AG04450 (cell line): ENCODE data around the gene CRX. TPM values are rescaled to one million over a fixed set of nuclear protein-coding genes. Genes with fewer than 3 reads are reported as not detected.
"Not testable (repeated sequence)": the region's sequence is repeated elsewhere in the genome, so short reads cannot be mapped to it uniquely, and the experiment has no call there.

Experiments used
- CTCF ChIA-PET: fragments of 300-600, 350-600 bp; formaldehyde crosslinking; extraction: SDS; loops from one replicate; lab custom pipeline; 2022; ENCODE audit warnings: antibody characterized with exemption, inconsistent platforms; lab: Charles Lee
- POLR2A ChIA-PET: fragments of 350-600 bp; formaldehyde crosslinking; extraction: SDS; loops from one replicate; lab custom pipeline; 2021; ENCODE audit warnings: antibody characterized with exemption, inconsistent platforms; lab: Yijun Ruan, JAX
- DNase-seq: peaks from one replicate; pipeline ENCODE4 v3.0.0-alpha.2; 2011; ENCODE audit warnings: low read depth, low spot score
- H3K27ac ChIP-seq: one replicate; pipeline ENCODE4 v1.5.1; 2012; ENCODE audit warnings: low read depth, low read length, control low read depth
- H3K27me3 ChIP-seq: one replicate; pipeline ENCODE4 v1.6.0; 2012; ENCODE audit warnings: low read length; ENCODE audit not compliant: control insufficient read depth, insufficient read depth
- H3K4me3 ChIP-seq: 2 replicates; pipeline ENCODE4 v1.5.1; 2011; ENCODE audit warnings: mild to moderate bottlenecking, low read depth, low read length, control low read depth
- H3K9me3 ChIP-seq: 2 replicates; pipeline ENCODE4 v1.5.1; 2012; ENCODE audit warnings: low read length; ENCODE audit not compliant: control insufficient read depth, insufficient read depth
- polyA plus RNA-seq: library from polyadenylated mRNA; depleted of rRNA; stranded (reverse); fragments of >200 nt; gene quantifications from 2 replicates; pipeline ENCODE4 v1.2.3, GENCODE V29; 2011
- TF ChIP-seq, protein P1 (sequence below): IDR thresholded peaks from 2 replicates; pipeline ENCODE4 v1.5.1; 2011; ENCODE audit warnings: low read depth, low read length, control low read depth, inconsistent platforms

Gene CRX
- polyA plus RNA-seq, 1 experiment, result not detected

DNA sequence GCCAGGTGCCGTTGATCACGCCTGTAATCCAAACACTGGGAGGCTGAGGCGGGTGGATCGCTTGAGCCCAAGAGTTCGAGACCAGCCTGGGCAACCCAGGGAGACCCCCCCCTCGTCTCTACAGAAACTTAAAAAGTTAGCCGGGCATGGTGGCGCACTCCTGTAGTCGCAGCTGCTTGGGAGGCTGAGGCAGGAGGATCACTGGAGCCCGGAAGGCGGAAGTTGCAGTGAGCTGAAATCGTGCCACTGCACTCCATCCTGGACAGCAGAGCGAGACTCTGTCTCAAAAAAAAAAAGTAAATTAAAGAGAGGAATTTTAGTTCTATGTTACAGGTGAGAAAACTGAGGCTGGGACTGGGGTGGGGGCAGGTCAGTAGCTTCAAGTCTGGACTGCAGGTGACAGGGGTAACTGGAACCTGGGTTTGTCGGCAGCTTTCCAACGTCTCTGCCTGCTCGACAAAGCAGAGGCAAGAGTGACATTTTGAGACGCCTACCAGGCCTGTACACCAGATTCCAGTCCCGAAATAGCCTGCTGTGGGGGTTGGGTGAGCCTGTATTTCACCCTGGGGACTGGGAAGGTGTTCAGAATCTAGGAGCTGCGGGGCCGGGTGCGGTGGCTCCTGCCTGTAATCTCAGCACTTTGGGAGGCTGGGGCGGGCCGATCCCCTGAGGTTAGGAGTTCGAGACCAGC, 42.1 kb upstream of the CRX start:
- no peak overlapping the region for H3K27ac ChIP-seq
- ChIA-PET CTCF (interaction anchor here (0.6 kb wide), 1 partner anchor 13 kb away, joined by 3 read pairs; no protein-coding TSS in a partner anchor), POLR2A (no interaction called here)
- H3K27me3 ChIP-seq, result no peaks in the 10 kb centered on the region
- H3K4me3 ChIP-seq, result peak overlapping the region; percentile 94
- DNase-seq, result no peak
- TF ChIP-seq, protein P1, sequence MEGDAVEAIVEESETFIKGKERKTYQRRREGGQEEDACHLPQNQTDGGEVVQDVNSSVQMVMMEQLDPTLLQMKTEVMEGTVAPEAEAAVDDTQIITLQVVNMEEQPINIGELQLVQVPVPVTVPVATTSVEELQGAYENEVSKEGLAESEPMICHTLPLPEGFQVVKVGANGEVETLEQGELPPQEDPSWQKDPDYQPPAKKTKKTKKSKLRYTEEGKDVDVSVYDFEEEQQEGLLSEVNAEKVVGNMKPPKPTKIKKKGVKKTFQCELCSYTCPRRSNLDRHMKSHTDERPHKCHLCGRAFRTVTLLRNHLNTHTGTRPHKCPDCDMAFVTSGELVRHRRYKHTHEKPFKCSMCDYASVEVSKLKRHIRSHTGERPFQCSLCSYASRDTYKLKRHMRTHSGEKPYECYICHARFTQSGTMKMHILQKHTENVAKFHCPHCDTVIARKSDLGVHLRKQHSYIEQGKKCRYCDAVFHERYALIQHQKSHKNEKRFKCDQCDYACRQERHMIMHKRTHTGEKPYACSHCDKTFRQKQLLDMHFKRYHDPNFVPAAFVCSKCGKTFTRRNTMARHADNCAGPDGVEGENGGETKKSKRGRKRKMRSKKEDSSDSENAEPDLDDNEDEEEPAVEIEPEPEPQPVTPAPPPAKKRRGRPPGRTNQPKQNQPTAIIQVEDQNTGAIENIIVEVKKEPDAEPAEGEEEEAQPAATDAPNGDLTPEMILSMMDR, result no peak
- no peaks in the 10 kb centered on the region; the same call in 1 of the 2 replicates for H3K9me3 ChIP-seq

DNA sequence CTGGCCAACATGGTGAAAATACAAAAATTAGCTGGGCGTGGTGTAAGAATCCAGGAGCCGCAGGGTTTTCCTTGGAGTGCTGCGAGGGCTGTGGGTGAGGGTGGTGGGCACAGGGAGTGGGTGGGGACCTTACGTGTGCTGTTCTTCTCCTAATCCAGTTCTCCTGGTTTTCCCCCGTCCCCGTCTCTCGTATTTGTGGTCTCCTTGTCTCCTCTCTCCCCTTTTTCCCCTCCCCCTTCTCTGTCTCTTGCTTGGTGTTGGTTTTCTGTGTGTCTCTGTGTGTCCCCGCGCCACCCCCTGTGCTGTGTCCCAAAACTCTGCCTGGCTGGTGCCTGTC, 41.6 kb upstream of the CRX start:
- Histone ChIP-seq H3K4me3 (peak overlapping the region; percentile 94; the same call in 1 of the 2 replicates), H3K27me3 (no peaks in the 10 kb centered on the region), H3K27ac (no peak overlapping the region), H3K9me3 (no peaks in the 10 kb centered on the region; the same call in 1 of the 2 replicates)
- TF ChIP-seq, protein P1, result no peak
- CTCF ChIA-PET, result no interaction called here
- POLR2A ChIA-PET, result no interaction called here
- DNase-seq, result no peak

DNA sequence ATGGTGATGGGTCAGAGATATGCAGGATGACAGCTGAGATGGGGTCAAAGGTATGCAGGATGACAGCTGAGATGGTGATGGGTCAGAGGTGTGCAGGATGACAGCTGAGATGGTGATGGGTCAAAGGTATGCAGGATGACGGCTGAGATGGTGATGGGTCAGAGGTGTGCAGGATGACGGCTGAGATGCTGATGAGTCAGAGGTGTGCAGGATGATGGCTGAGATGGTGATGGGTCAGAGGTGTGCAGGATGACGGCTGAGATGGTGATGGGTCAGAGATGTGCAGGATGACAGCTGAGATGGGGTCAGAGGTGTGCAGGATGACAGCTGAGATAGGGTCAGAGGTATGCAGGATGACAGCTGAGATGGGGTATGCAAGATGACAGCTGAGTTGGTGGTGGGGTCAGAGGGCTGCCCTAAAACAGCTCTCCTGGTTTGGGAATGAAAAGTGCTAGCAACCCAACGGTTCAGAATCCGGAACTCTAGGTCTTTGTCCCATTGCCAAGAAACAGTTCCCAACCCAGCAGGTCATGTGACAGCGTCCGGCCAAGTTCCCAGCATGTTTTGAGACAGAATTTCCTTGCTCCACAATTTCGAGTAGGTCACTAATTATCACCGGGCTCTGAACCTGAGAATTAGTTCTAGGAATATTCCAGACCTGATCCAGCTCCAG, 40.0 kb upstream of the CRX start:
- Histone ChIP-seq H3K27ac (no peak overlapping the region), H3K4me3 (no peak overlapping the region), H3K27me3 (no peaks in the 10 kb centered on the region), H3K9me3 (no peaks in the 10 kb centered on the region; the same call in 1 of the 2 replicates)
- CTCF ChIA-PET, result interaction anchor here (0.9 kb wide), 1 partner anchor 16 kb away, joined by 3 read pairs; no protein-coding TSS in a partner anchor
- TF ChIP-seq, protein P1, result no peak
- POLR2A ChIA-PET, result no interaction called here
- DNase-seq, result no peak

DNA sequence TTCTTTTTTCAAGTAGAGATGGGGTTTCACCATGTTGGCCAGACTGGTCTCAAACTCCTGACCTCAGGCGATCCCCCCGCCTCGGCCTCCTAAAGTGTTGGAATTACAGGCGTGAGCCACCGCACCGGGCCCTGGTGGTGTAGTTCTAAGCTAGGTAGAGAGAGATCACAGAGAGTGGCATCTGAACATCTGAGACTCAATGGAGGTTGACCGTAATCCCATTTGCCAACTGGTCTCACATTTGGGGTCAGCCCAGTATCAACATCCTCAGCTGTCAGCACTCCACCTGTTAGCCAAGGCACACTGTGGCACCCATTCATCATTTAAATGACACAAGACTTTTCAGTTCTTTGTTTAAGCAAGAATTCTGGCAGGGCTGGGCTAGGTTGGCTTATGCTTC, 35.2 kb upstream of the CRX start:
- TF ChIP-seq, protein P1, result no peak

DNA sequence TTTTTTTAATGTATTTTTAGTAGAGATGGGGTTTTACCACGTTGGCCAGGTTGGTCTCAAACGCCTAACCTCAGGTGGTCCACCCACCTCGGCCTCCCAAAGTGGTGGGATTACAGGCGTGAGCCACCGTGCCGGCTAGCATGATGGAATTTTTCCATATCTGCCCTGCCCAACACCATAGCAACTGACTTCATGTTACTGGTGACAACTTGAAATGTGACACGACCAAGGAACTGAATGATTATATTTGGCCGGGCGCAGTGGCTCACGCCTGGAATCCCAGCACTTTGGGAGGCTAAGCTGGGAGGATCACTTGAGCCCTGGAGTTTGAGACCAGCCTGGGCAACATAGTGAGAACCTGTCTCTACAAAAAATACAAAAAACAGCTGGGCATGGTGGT, 34.4 kb upstream of the CRX start:
- POLR2A ChIA-PET, result interaction anchor here (0.7 kb wide), 1 partner anchor 56 kb away, joined by 7 read pairs; no protein-coding TSS in a partner anchor
- H3K27me3 ChIP-seq, DNase-seq, H3K27ac ChIP-seq, H3K4me3 ChIP-seq, H3K9me3 ChIP-seq: not testable (repeated sequence)
- CTCF ChIA-PET, result interaction anchor here (0.6 to 2.4 kb wide), 4 partner anchors 21 to 87 kb away, joined by 4 to 17 read pairs (median 6); partner anchors contain the start of gene EHD2

More for the DNA sequence above, 35.2 kb upstream of the CRX start:
- Histone ChIP-seq H3K27me3 (no peaks in the 10 kb centered on the region), H3K9me3 (no peaks in the 10 kb centered on the region), H3K27ac (no peak overlapping the region), H3K4me3 (no peak overlapping the region)
- no peak for DNase-seq
- CTCF ChIA-PET, result interaction anchor here (0.6 kb wide), 1 partner anchor 81 kb away, joined by 4 read pairs; no protein-coding TSS in a partner anchor
- POLR2A ChIA-PET, result no interaction called here

DNA sequence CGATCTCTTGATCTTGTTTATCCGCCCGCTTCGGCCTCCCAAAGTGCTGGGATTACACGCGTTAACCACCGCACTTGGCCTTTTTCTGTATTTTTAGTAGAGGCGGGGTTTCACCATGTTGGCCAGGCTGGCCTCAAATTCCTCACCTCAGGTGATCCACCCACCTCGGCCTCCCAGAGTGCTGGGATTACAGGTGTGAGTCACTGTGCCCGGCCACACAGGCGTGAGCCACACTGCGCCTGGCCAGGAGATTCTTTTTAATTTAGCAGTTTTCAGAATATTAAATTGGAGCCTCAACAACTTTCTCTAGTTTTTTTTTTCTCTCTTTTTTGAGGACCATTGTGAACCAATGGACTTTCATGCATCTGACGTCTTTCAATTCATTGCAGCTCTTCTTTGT, 31.9 kb upstream of the CRX start:
- DNase-seq, H3K27me3 ChIP-seq, H3K4me3 ChIP-seq, H3K9me3 ChIP-seq, H3K27ac ChIP-seq, POLR2A ChIA-PET: not testable (repeated sequence)
- CTCF ChIA-PET, result interaction anchor here (0.6 to 2.4 kb wide), 12 partner anchors 9 to 608 kb away, joined by 3 to 17 read pairs (median 4); no protein-coding TSS in a partner anchor
